SK-N-SH (cell line): Measurements from ENCODE around the gene NEK9. TPM values are rescaled to one million over a fixed set of nuclear protein-coding genes. Genes with fewer than 3 reads are reported as not detected.

Experiments used
- CTCF ChIA-PET: fragments of 300-600, 350-600 bp; formaldehyde crosslinking; extraction: SDS; loops from one replicate; lab custom pipeline; 2021; lab: Yijun Ruan, JAX
- POLR2A ChIA-PET: fragments of 350-600 bp; sonication (Branson Sonifier 250); formaldehyde crosslinking; extraction: SDS; loops from one replicate; lab custom pipeline; 2020; ENCODE audit warnings: antibody characterized with exemption, inconsistent platforms; lab: Yijun Ruan, JAX
- DNase-seq: peaks from one replicate; pipeline ENCODE4 v3.0.0; 2012
- H2AFZ ChIP-seq: fragments of 200-600 bp; sonication (generic); 2 replicates; pipeline ENCODE4 v1.8.1; 2016; ENCODE audit warnings: antibody characterized with exemption, mild to moderate bottlenecking, low read depth
- H3F3A ChIP-seq: fragments of 200-600 bp; sonication (generic); replicated peaks from 2 replicates; pipeline ENCODE3; 2016; ENCODE audit warnings: antibody characterized with exemption, mild to moderate bottlenecking; ENCODE audit not compliant: insufficient read depth
- H3K27ac ChIP-seq, 2 experiments: fragments of 200-500 bp in 1 of 2; fragments of 200-600 bp in 1 of 2; sonication (Bioruptor generic) in 1 of 2; sonication (generic), shearing (Covaris generic) in 1 of 2; 2 replicates each; pipeline versions ENCODE4 v1.5.1 to v1.6.1; 2014 to 2016; ENCODE audit warnings: low read depth in 2 of 2, inconsistent platforms in 1 of 2, low read length in 1 of 2, mild to moderate bottlenecking in 1 of 2, mixed read lengths in 1 of 2
- H3K27me3 ChIP-seq: fragments of 200-600 bp; sonication (generic), shearing (Covaris generic); 2 replicates; pipeline ENCODE4 v1.6.1; 2016; ENCODE audit warnings: mixed run types; ENCODE audit not compliant: insufficient read depth
- H3K36me3 ChIP-seq, 2 experiments: fragments of 200-500 bp in 1 of 2; fragments of 200-600 bp in 1 of 2; sonication (Bioruptor generic) in 1 of 2; sonication (generic) in 1 of 2; replicated peaks in 1 of 2; 2 replicates each; pipeline versions ENCODE3 to v1.5.1; 2014 to 2016; ENCODE audit warnings: low read length in 1 of 2, mild to moderate bottlenecking in 1 of 2; ENCODE audit not compliant: insufficient read depth in 2 of 2, control insufficient read depth in 1 of 2
- H3K4me1 ChIP-seq, 2 experiments: fragments of 200-500 bp in 1 of 2; fragments of 200-600 bp in 1 of 2; sonication (Bioruptor generic) in 1 of 2; sonication (generic), shearing (Covaris generic) in 1 of 2; 2 replicates each; pipeline versions ENCODE4 v1.5.1 to v1.6.1; 2014 to 2016; ENCODE audit warnings: low read depth in 1 of 2, low read length in 1 of 2, mixed run types in 1 of 2; ENCODE audit not compliant: insufficient read depth in 2 of 2, control insufficient read depth in 1 of 2
- H3K4me2 ChIP-seq: fragments of 200-600 bp; sonication (generic), shearing (Covaris generic); 2 replicates; pipeline ENCODE4 v1.6.1; 2017; ENCODE audit warnings: mixed run types
- H3K4me3 ChIP-seq, 2 experiments: fragments of 200-500 bp in 1 of 2; fragments of 200-600 bp in 1 of 2; sonication (Bioruptor generic) in 1 of 2; sonication (generic), shearing (Covaris generic) in 1 of 2; 2 replicates each; pipeline versions ENCODE4 v1.5.1 to v1.8.1; 2014 to 2016; ENCODE audit warnings: low read depth in 2 of 2, inconsistent platforms in 1 of 2, low read length in 1 of 2, mild to moderate bottlenecking in 1 of 2, mixed read lengths in 1 of 2, moderate library complexity in 1 of 2
- H3K79me2 ChIP-seq: fragments of 200-600 bp; sonication (generic); 2 replicates; pipeline ENCODE4 v1.8.1; 2017; ENCODE audit warnings: mild to moderate bottlenecking; ENCODE audit not compliant: insufficient read depth
- H3K9ac ChIP-seq: fragments of 200-600 bp; sonication (generic); 2 replicates; pipeline ENCODE4 v1.6.1; 2017; ENCODE audit warnings: mixed run types
- H3K9me2 ChIP-seq: fragments of 200-600 bp; sonication (generic); 2 replicates; pipeline ENCODE4 v1.6.1; 2017; ENCODE audit warnings: mixed run types
- H3K9me3 ChIP-seq: fragments of 200-600 bp; sonication (generic); 2 replicates; pipeline ENCODE4 v1.6.1; 2017; ENCODE audit warnings: mixed run types, mild to moderate bottlenecking, moderate library complexity
- H4K20me1 ChIP-seq: fragments of 200-600 bp; sonication (generic); 2 replicates; pipeline ENCODE4 v1.6.1; 2017; ENCODE audit warnings: mild to moderate bottlenecking, mixed run types; ENCODE audit not compliant: insufficient read depth
- CHD2 ChIP-seq: fragments of 150-350 bp; IDR thresholded peaks from 2 replicates; pipeline ENCODE4 v1.6.1; 2018; ENCODE audit warnings: low read length; ENCODE audit not compliant: partially characterized antibody
- EZH2phosphoT487 ChIP-seq: fragments of 200-600 bp; sonication (generic); IDR thresholded peaks from 2 replicates; pipeline ENCODE4 v1.6.1; 2017; ENCODE audit warnings: low read depth, mixed run types, mild to moderate bottlenecking, antibody characterized with exemption, moderate library complexity, borderline replicate concordance
- FOXJ3 ChIP-seq: sonication (generic); formaldehyde crosslinking; IDR thresholded peaks from 2 replicates; pipeline ENCODE4 v1.5.1; 2020; ENCODE audit warnings: mild to moderate bottlenecking, missing genetic modification reagents
- GATA2 ChIP-seq: sonication (generic); formaldehyde crosslinking; IDR thresholded peaks from 2 replicates; pipeline ENCODE4 v1.5.0; 2020; ENCODE audit warnings: mild to moderate bottlenecking, missing genetic modification reagents
- WGBS: methylation state at CpG from one replicate; pipeline ENCODE4 v1.1.6; 2017; ENCODE audit warnings: low lambda C conversion rate; 5-methylcytosine and 5-hydroxymethylcytosine counted together
- polyA plus RNA-seq, 3 experiments: library from polyadenylated mRNA; depleted of rRNA; stranded (reverse); fragments of >200 nt; gene quantifications; 2 replicates each; pipeline ENCODE4 v1.2.3, GENCODE V29; 2012
- TF ChIP-seq, protein P1 (sequence below): fragments of 150-350 bp; IDR thresholded peaks from 2 replicates; pipeline ENCODE4 v1.6.1; 2016; ENCODE audit warnings: mild to moderate bottlenecking, low read depth, low read length
- TF ChIP-seq, protein P2 (sequence below): fragments of 150-350 bp; IDR thresholded peaks from 2 replicates; pipeline ENCODE4 v1.6.1; 2017; ENCODE audit warnings: antibody characterized with exemption, low read length, low read depth, borderline replicate concordance
- TF ChIP-seq, protein P3 (sequence below): IDR thresholded peaks from 2 replicates; pipeline ENCODE4 v1.4.0; 2012; ENCODE audit warnings: low read depth, borderline replicate concordance

The NEK9 gene
- polyA plus RNA-seq, 1 of the 3 experiments (the other 2 are of a cell fraction), result 48.1 TPM

DNA sequence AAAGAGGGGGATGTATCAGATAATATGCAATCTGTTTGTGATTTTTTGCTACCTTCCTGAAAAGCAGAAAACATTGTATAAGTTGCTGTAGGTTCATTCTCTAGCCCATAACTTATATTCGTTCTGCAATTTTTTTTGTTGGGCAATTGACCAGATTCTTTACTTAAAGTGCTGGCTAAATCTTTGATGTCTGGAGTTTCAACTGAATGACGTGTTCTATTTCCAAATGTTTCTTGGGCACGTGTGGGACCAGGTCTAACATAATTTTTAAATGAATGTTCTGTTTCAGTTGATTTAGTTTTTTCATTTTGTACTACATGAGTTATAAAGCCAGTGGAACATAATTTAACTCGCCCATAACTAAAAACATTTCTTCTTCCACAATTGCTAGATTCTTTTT is 79.3 kb downstream of the NEK9 start:
- no peak overlapping the region for H2AFZ ChIP-seq
- TF ChIP-seq GATA2 (CRISPR knock-in tag), result no peak
- TF ChIP-seq CHD2, result no peak
- TF ChIP-seq, protein P1, sequence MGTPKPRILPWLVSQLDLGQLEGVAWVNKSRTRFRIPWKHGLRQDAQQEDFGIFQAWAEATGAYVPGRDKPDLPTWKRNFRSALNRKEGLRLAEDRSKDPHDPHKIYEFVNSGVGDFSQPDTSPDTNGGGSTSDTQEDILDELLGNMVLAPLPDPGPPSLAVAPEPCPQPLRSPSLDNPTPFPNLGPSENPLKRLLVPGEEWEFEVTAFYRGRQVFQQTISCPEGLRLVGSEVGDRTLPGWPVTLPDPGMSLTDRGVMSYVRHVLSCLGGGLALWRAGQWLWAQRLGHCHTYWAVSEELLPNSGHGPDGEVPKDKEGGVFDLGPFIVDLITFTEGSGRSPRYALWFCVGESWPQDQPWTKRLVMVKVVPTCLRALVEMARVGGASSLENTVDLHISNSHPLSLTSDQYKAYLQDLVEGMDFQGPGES, result no peak
- H3K27me3 ChIP-seq, result no peaks in the 10 kb centered on the region
- peaks cover 11 to 20% of the 10 kb centered on the region in 2 experiments; a peak in 3 of 4 replicates for H3K4me1 ChIP-seq
- H3K9ac ChIP-seq, result no peak overlapping the region
- peaks cover 20% of the 10 kb centered on the region for H3F3A ChIP-seq
- peaks cover 0 to 2% of the 10 kb centered on the region in 2 experiments for H3K36me3 ChIP-seq
- peaks cover 6% of the 10 kb centered on the region; the same call in 1 of the 2 replicates for H3K79me2 ChIP-seq
- POLR2A ChIA-PET, result no interaction called here
- CTCF ChIA-PET, result no interaction called here
- H3K9me2 ChIP-seq, result no peaks in the 10 kb centered on the region
- H3K9me3 ChIP-seq, result no peaks in the 10 kb centered on the region
- H3K27ac ChIP-seq, result no peak overlapping the region
- no peak overlapping the region for H3K4me3 ChIP-seq
- DNase-seq, result no peak
- H4K20me1 ChIP-seq, result no peaks in the 10 kb centered on the region
- 94% methylated on average over 4 of the region's 4 CpGs for WGBS
- H3K4me2 ChIP-seq, result no peak overlapping the region

DNA sequence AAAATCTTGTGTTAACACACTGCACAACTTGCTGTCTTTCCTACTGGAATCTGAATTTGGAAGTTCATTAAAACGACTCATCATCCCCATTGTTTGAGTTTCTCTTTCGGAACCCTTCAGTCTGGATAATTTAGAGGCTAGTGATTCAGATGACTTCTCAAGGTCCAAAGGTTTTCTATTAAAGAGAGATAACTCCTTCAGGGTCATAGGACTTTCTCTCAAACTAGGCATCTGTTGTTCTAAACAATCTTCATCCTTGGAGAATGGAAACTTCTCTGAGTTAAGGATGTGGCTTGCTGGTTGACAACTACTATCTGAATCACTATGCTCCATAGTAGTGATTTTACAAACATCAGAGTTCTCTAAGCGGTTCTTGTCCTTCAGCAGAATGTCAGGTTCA is 79.9 kb downstream of the NEK9 start:
- Histone ChIP-seq H3F3A (peaks cover 16% of the 10 kb centered on the region), H3K4me2 (peak overlapping the region; percentile 5; the same call in 1 of the 2 replicates), H3K4me3 (no peak overlapping the region), H3K27ac (0 out of 4 replicates have a peak overlapping the region, but pooled peaks of 1 of the 2 experiments have one; percentile 7), H3K9ac (no peak overlapping the region), H3K9me2 (no peaks in the 10 kb centered on the region), H2AFZ (no peak overlapping the region), H3K79me2 (peaks cover 6% of the 10 kb centered on the region; the same call in 1 of the 2 replicates), H3K36me3 (no peaks in the 10 kb centered on the region), H3K27me3 (no peaks in the 10 kb centered on the region), H3K9me3 (no peaks in the 10 kb centered on the region), H3K4me1 (peaks cover 17 to 26% of the 10 kb centered on the region in 2 experiments; a peak in 3 of 4 replicates), H4K20me1 (no peaks in the 10 kb centered on the region)
- CTCF ChIA-PET, result no interaction called here
- POLR2A ChIA-PET, result no interaction called here
- 80% methylated on average over 3 of the region's 3 CpGs for WGBS
- no peak for TF ChIP-seq FOXJ3 (CRISPR knock-in tag)
- TF ChIP-seq, protein P2, sequence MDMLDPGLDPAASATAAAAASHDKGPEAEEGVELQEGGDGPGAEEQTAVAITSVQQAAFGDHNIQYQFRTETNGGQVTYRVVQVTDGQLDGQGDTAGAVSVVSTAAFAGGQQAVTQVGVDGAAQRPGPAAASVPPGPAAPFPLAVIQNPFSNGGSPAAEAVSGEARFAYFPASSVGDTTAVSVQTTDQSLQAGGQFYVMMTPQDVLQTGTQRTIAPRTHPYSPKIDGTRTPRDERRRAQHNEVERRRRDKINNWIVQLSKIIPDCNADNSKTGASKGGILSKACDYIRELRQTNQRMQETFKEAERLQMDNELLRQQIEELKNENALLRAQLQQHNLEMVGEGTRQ, result no peak
- TF ChIP-seq, protein P3, sequence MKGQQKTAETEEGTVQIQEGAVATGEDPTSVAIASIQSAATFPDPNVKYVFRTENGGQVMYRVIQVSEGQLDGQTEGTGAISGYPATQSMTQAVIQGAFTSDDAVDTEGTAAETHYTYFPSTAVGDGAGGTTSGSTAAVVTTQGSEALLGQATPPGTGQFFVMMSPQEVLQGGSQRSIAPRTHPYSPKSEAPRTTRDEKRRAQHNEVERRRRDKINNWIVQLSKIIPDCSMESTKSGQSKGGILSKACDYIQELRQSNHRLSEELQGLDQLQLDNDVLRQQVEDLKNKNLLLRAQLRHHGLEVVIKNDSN, result no peak
- TF ChIP-seq EZH2phosphoT487, result no peak
- DNase-seq, result no peak
